IMR-90 (cell line): ENCODE data around the gene CPNE2. TPM values are rescaled to one million over a fixed set of nuclear protein-coding genes. Genes with fewer than 3 reads are reported as not detected.
A peak's percentile ranks its signal among the peaks of the same experiment; 100 is the strongest.

ENCODE experiments used
- ATAC-seq: fragments of 200-7000 bp; cut with Tn5 transposase; 2 replicates; pipeline ENCODE4 v1.9.1; 2020; ENCODE audit warnings: low read depth, mild to moderate bottlenecking, moderate library complexity
- BruUV-seq: library from RNA; stranded (reverse); fragments of 400-500 nt; replicated peaks from 2 replicates; lab custom pipeline; 2021; lab: Mats Ljungman, UMichigan
- CTCF ChIA-PET: fragments of 300-600 bp; formaldehyde crosslinking; extraction: SDS; loops from one replicate; lab custom pipeline; 2021; ENCODE audit warnings: antibody characterized with exemption; lab: Yijun Ruan, JAX
- POLR2A ChIA-PET: fragments of 300-600 bp; sonication (Branson Sonifier 250); formaldehyde crosslinking; loops from one replicate; lab custom pipeline; 2022; ENCODE audit warnings: antibody characterized with exemption; ENCODE audit not compliant: unreplicated experiment; lab: Charles Lee
- DNase-seq: peaks from one replicate; pipeline ENCODE4 v3.0.0; 2013
- H2AFZ ChIP-seq: replicated peaks from 2 replicates; pipeline ENCODE3; 2013; ENCODE audit warnings: low read length, mild to moderate bottlenecking; ENCODE audit not compliant: poor library complexity
- H2AK5ac ChIP-seq: 2 replicates; pipeline ENCODE4 v1.6.1; 2013; ENCODE audit warnings: low read depth, low read length, inconsistent platforms
- H2AK9ac ChIP-seq: replicated peaks from 2 replicates; pipeline ENCODE3; 2013; ENCODE audit warnings: mild to moderate bottlenecking, low read depth, low read length, moderate library complexity; ENCODE audit not compliant: poor library complexity
- H2BK120ac ChIP-seq: 2 replicates; pipeline ENCODE4 v1.6.1; 2013; ENCODE audit warnings: low read depth, low read length, inconsistent platforms
- H2BK15ac ChIP-seq: 3 replicates; pipeline ENCODE4 v1.6.1; 2013; ENCODE audit warnings: low read depth, low read length, inconsistent platforms
- H2BK20ac ChIP-seq: 2 replicates; pipeline ENCODE4 v1.6.1; 2013; ENCODE audit warnings: low read depth, mild to moderate bottlenecking, inconsistent platforms, low read length, moderate library complexity
- H2BK5ac ChIP-seq: 2 replicates; pipeline ENCODE4 v1.6.1; 2013; ENCODE audit warnings: mild to moderate bottlenecking, low read depth, low read length, inconsistent platforms; ENCODE audit not compliant: poor library complexity, severe bottlenecking
- H3K14ac ChIP-seq: replicated peaks from 2 replicates; pipeline ENCODE4 v1.6.1; 2013; ENCODE audit warnings: low read depth, low read length, inconsistent platforms
- H3K18ac ChIP-seq: 2 replicates; pipeline ENCODE4 v1.6.1; 2013; ENCODE audit warnings: low read depth, low read length, control low read depth
- H3K23ac ChIP-seq: 2 replicates; pipeline ENCODE4 v1.6.1; 2013; ENCODE audit warnings: low read depth, low read length, inconsistent platforms
- H3K27ac ChIP-seq: 2 replicates; pipeline ENCODE4 v1.5.1; 2013; ENCODE audit warnings: mild to moderate bottlenecking, control low read depth, low read length; ENCODE audit not compliant: insufficient read depth
- H3K27me3 ChIP-seq: 2 replicates; pipeline ENCODE4 v1.6.1; 2013; ENCODE audit warnings: low read length; ENCODE audit not compliant: control insufficient read depth, insufficient read depth
- H3K36me3 ChIP-seq: 2 replicates; pipeline ENCODE4 v1.6.1; 2013; ENCODE audit warnings: low read length, mixed read lengths; ENCODE audit not compliant: control insufficient read depth, insufficient read depth
- H3K4ac ChIP-seq: 2 replicates; pipeline ENCODE4 v1.6.1; 2013; ENCODE audit warnings: low read depth, low read length, inconsistent platforms
- H3K4me1 ChIP-seq: 2 replicates; pipeline ENCODE4 v1.6.1; 2013; ENCODE audit warnings: low read length, mixed read lengths; ENCODE audit not compliant: control insufficient read depth, insufficient read depth
- H3K4me2 ChIP-seq: 2 replicates; pipeline ENCODE4 v1.6.1; 2013; ENCODE audit warnings: low read depth, mild to moderate bottlenecking, control low read depth, low read length, moderate library complexity
- H3K4me3 ChIP-seq: 2 replicates; pipeline ENCODE4 v1.5.1; 2013; ENCODE audit warnings: low read depth, mild to moderate bottlenecking, control low read depth, low read length, moderate library complexity; ENCODE audit not compliant: insufficient read depth
- H3K56ac ChIP-seq: 2 replicates; pipeline ENCODE4 v1.6.1; 2013; ENCODE audit warnings: low read length, inconsistent platforms; ENCODE audit not compliant: insufficient read depth; ENCODE audit errors: extremely low read depth
- H3K79me1 ChIP-seq, 2 experiments: 2 replicates each; pipeline ENCODE4 v1.6.1; 2013; ENCODE audit warnings: low read length in 2 of 2, inconsistent platforms in 1 of 2, low read depth in 1 of 2
- H3K9ac ChIP-seq: 2 replicates; pipeline ENCODE4 v1.6.1; 2013; ENCODE audit warnings: low read depth, low read length, control low read depth
- H3K9me1 ChIP-seq: 2 replicates; pipeline ENCODE4 v1.6.1; 2013; ENCODE audit warnings: low read length, inconsistent platforms; ENCODE audit not compliant: insufficient read depth
- H3K9me3 ChIP-seq: 2 replicates; pipeline ENCODE4 v1.6.1; 2013; ENCODE audit warnings: low read length; ENCODE audit not compliant: control insufficient read depth, insufficient read depth
- H4K20me1 ChIP-seq: 2 replicates; pipeline ENCODE4 v1.6.1; 2013; ENCODE audit warnings: low read length, inconsistent platforms; ENCODE audit not compliant: insufficient read depth
- H4K5ac ChIP-seq: 2 replicates; pipeline ENCODE4 v1.6.1; 2013; ENCODE audit warnings: mild to moderate bottlenecking, low read depth, low read length, control low read depth
- H4K8ac ChIP-seq, 2 experiments: 2 replicates each; pipeline ENCODE4 v1.6.1; 2013; ENCODE audit warnings: low read depth in 2 of 2, low read length in 2 of 2, control low read depth in 1 of 2, inconsistent platforms in 1 of 2
- H4K91ac ChIP-seq: 2 replicates; pipeline ENCODE4 v1.6.1; 2013; ENCODE audit warnings: low read depth, low read length, inconsistent platforms; ENCODE audit not compliant: insufficient read depth
- BHLHE40 ChIP-seq: fragments of 150-350 bp; IDR thresholded peaks from 2 replicates; pipeline ENCODE4 v1.6.1; 2016; ENCODE audit warnings: mild to moderate bottlenecking, low read depth, low read length
- FOS ChIP-seq: fragments of 150-350 bp; IDR thresholded peaks from 2 replicates; pipeline ENCODE4 v1.6.1; 2016; ENCODE audit warnings: low read depth, low read length
- RFX5 ChIP-seq: IDR thresholded peaks from 2 replicates; pipeline ENCODE4 v1.8.0; 2012; ENCODE audit warnings: low read depth, mild to moderate bottlenecking, low read length, moderate library complexity
- WGBS, 2 experiments: methylation state at CpG; one replicate each; pipeline versions ENCODE4 v1.1.5 to v1.1.7; 2013; ENCODE audit warnings: missing lambda C conversion rate in 2 of 2; ENCODE audit not compliant: insufficient read length in 1 of 2; ENCODE audit errors: extremely low coverage in 2 of 2; 5-methylcytosine and 5-hydroxymethylcytosine counted together
- dilution Hi-C: fragments of 300-500 bp; cut with HindIII; formaldehyde crosslinking; loops from one replicate; pipeline ENCODE4 v1.14.3; 2018; ENCODE audit warnings: low sequenced_read_pairs; ENCODE audit not compliant: unreplicated experiment
- in situ Hi-C: fragments of 300-500 bp; cut with MboI; formaldehyde crosslinking; loops from 3 replicates; pipeline ENCODE4 v1.14.3; 2019; ENCODE audit warnings: low sequenced_read_pairs, inconsistent platforms, mixed read lengths
- intact Hi-C: fragments of 100-400 bp; cut with micrococcal nuclease; formaldehyde crosslinking; loops from 2 replicates; pipeline ENCODE4 v1.10.0; 2022
- polyA plus RNA-seq, 3 experiments: library from polyadenylated mRNA; depleted of rRNA; stranded (reverse); fragments of >200 nt; gene quantifications; 2 replicates each; pipeline ENCODE4 v1.2.3, GENCODE V29; 2012; ENCODE audit warnings: low replicate concordance in 1 of 3
- total RNA-seq: library from RNA; depleted of rRNA; stranded (reverse); fragments of >200 nt; gene quantifications from 2 replicates; pipeline ENCODE4 v1.2.3, GENCODE V29; 2012

Gene CPNE2
- total and polyA plus RNA-seq, 2 of the 4 experiments (the other 2 are of a cell fraction) = 15.4 to 48.0 TPM

GRCh38 chr16:57178793-57179212, 86.4 kb downstream of the CPNE2 start:
- peaks cover 4% of the 10 kb centered on the region; the same call in 1 of the 2 replicates for H3K9me1 ChIP-seq
- H3K9me3 ChIP-seq = no peaks in the 10 kb centered on the region
- peaks cover 4% of the 10 kb centered on the region; the same call in 1 of the 2 replicates for H3K4me1 ChIP-seq
- no peak overlapping the region for H2BK20ac ChIP-seq
- H3K23ac ChIP-seq = no peak overlapping the region
- H2BK120ac ChIP-seq = no peak overlapping the region
- POLR2A ChIA-PET = no interaction called here
- H3K9ac ChIP-seq = no peak overlapping the region
- BruUV-seq = no TSS peak
- no peak overlapping the region for H3K56ac ChIP-seq
- no peak overlapping the region for H3K4ac ChIP-seq
- TF ChIP-seq BHLHE40 = peak; percentile 92
- TF ChIP-seq RFX5 = no peak
- TF ChIP-seq FOS = no peak
- no peak overlapping the region for H3K14ac ChIP-seq
- 0 out of 2 replicates have a peak, but pooled peaks cover 2% of the 10 kb centered on the region for H3K36me3 ChIP-seq
- H2BK5ac ChIP-seq = no peak overlapping the region
- no peak overlapping the region for H2AK5ac ChIP-seq
- WGBS, 2 experiments = 75% methylated on average over 2 of the region's 4 CpGs; no CpG with 5 or more reads in 1 of the 2 experiments
- H4K5ac ChIP-seq = no peak overlapping the region
- H3K4me2 ChIP-seq = peak overlapping the region; percentile 18; the same call in 1 of the 2 replicates
- CTCF ChIA-PET = interaction anchor here (1.2 kb wide), 1 partner anchor 86 kb away, joined by 3 read pairs; no protein-coding TSS in a partner anchor
- in situ Hi-C loops = no loop called here
- no peak overlapping the region for H3K27ac ChIP-seq
- no peak overlapping the region for H3K4me3 ChIP-seq
- ATAC-seq (peak; percentile 92), DNase-seq (peak; percentile 41)
- H2AK9ac ChIP-seq = no peak overlapping the region
- dilution Hi-C loops = no loop called here
- H2BK15ac ChIP-seq = no peak overlapping the region
- no peaks in the 10 kb centered on the region for H3K27me3 ChIP-seq
- intact Hi-C loops = no loop called here
- peaks cover 41 to 76% of the 10 kb centered on the region in 2 experiments for H3K79me1 ChIP-seq
- peaks cover 8% of the 10 kb centered on the region; the same call in 1 of the 2 replicates for H4K20me1 ChIP-seq
- no peak overlapping the region for H4K8ac ChIP-seq
- no peak overlapping the region for H4K91ac ChIP-seq
- no peak overlapping the region for H2AFZ ChIP-seq
- no peak overlapping the region for H3K18ac ChIP-seq
